ENCODE results near the gene VIM. TPM values are rescaled to one million over a fixed set of nuclear protein-coding genes. Genes with fewer than 3 reads are reported as not detected.

VIM gene
- polyA plus RNA-seq, 1 experiment, result 4,378 TPM

DNA sequence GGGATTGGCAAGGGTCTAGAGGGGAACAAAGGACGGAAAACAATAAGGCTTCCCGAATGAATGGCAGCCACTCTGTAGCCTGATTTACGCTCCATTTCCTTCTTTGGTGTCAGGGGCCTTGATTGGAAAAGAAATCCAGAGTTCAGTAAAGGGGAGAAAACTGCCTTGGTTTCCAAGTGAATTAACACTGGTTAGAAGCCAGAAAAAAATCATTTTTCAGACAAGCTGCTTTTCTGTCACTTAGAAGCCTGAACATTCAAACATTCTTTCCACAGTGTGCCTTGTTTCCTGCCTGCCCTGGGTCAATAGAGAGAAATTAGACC is 26.3 kb upstream of the VIM start:
- ChIA-PET CTCF (interaction anchor here (1.0 to 1.4 kb wide), 2 partner anchors 14 to 349 kb away, joined by 3 to 4 read pairs; no protein-coding TSS in a partner anchor), POLR2A (interaction anchor here (0.9 to 2.5 kb wide), 13 partner anchors 9 to 236 kb away, joined by 3 to 54 read pairs (median 5); partner anchors contain the start of gene VIM)
- no peak for DNase-seq (ENCODE audit: low read depth, low spot score)
- no peaks in the 10 kb centered on the region for H3K27me3 ChIP-seq (ENCODE audit: control insufficient read depth, insufficient read depth, low read length)
- H3K27ac ChIP-seq (ENCODE audit: low read depth, low read length), result peak overlapping the region; percentile 94
- peak overlapping the region; percentile 75 for H3K4me3 ChIP-seq (ENCODE audit: low read depth, low read length)
- TF ChIP-seq, protein P1, sequence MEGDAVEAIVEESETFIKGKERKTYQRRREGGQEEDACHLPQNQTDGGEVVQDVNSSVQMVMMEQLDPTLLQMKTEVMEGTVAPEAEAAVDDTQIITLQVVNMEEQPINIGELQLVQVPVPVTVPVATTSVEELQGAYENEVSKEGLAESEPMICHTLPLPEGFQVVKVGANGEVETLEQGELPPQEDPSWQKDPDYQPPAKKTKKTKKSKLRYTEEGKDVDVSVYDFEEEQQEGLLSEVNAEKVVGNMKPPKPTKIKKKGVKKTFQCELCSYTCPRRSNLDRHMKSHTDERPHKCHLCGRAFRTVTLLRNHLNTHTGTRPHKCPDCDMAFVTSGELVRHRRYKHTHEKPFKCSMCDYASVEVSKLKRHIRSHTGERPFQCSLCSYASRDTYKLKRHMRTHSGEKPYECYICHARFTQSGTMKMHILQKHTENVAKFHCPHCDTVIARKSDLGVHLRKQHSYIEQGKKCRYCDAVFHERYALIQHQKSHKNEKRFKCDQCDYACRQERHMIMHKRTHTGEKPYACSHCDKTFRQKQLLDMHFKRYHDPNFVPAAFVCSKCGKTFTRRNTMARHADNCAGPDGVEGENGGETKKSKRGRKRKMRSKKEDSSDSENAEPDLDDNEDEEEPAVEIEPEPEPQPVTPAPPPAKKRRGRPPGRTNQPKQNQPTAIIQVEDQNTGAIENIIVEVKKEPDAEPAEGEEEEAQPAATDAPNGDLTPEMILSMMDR (IDR thresholded peaks at IDR 0.05; ENCODE audit: low read depth, low read length), result no peak
- peaks cover 4% of the 10 kb centered on the region; the same call in 1 of the 2 replicates for H3K9me3 ChIP-seq (ENCODE audit: control insufficient read depth, insufficient read depth, low read length)

DNA sequence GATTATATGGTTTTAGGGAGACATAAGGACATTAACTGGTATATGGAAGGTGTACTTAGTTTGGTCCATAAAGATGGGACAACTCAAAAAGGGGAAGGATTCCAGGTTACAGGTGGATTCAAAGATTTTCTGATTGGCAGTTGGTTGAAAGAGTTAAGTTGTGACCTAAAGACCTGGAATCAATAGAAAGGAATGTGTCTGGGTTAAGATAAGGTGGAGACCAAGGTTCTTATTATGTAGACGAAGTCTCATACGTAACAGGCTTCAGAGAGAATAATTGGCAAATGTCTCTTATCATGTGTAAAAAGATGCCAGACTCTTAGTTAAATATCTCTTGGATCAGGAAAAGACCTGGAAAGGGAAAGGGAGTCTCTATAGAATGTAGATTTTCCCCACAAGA is 25.5 kb upstream of the VIM start:
- TF ChIP-seq, protein P1 (IDR thresholded peaks at IDR 0.05; ENCODE audit: low read depth, low read length), result no peak
- no peaks in the 10 kb centered on the region for H3K27me3 ChIP-seq (ENCODE audit: control insufficient read depth, insufficient read depth, low read length)
- no peak overlapping the region for H3K4me3 ChIP-seq (ENCODE audit: low read depth, low read length)
- peaks cover 4% of the 10 kb centered on the region; the same call in 1 of the 2 replicates for H3K9me3 ChIP-seq (ENCODE audit: control insufficient read depth, insufficient read depth, low read length)
- CTCF ChIA-PET, result no interaction called here
- H3K27ac ChIP-seq (ENCODE audit: low read depth, low read length), result no peak overlapping the region
- DNase-seq (ENCODE audit: low read depth, low spot score), result no peak
- POLR2A ChIA-PET, result no interaction called here

DNA sequence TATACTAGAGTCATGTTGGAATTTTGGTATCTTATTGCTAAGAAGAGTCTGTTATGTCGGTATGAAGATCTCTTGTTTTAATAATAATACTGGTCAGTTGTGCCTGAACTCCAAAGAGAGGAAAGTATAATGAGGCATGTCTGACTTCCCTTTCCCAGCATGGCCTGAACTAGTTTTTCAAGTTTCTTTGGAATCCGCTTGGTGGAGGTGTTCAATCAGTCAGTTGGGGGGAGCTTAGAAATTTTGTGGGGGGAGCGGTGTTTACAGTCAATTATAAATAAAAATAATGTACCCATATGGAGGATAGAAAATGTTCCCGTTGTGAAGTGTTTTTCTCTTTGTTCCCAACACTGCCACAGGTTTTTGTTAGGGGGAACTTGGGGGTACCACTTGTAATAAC is 25.0 kb upstream of the VIM start:
- no peak overlapping the region for H3K4me3 ChIP-seq (ENCODE audit: low read depth, low read length)
- H3K27ac ChIP-seq (ENCODE audit: low read depth, low read length), result no peak overlapping the region
- no peak for DNase-seq (ENCODE audit: low read depth, low spot score)
- TF ChIP-seq, protein P1 (IDR thresholded peaks at IDR 0.05; ENCODE audit: low read depth, low read length), result no peak
- H3K27me3 ChIP-seq (ENCODE audit: control insufficient read depth, insufficient read depth, low read length), result no peaks in the 10 kb centered on the region
- ChIA-PET POLR2A (no interaction called here), CTCF (no interaction called here)
- H3K9me3 ChIP-seq (ENCODE audit: control insufficient read depth, insufficient read depth, low read length), result no peaks in the 10 kb centered on the region

DNA sequence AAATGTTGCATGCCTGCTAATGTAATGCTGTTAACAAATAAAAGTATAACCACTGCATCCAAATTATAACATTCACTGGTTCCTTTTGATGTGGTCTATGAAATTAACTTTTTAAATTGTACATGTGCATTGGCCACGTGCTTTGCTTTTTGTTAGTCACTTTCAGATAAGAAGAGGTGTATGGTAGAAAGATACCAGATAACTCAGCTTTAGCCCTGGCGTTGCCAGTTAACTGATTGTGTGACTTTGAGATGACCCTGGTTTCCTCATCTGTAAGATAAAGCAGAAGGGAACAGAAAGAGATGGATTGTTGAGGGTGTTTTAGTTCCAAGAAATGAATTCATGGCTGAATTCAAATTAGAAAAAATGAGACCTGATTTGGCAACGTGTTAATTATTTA is 24.6 kb upstream of the VIM start:
- H3K27ac ChIP-seq (ENCODE audit: low read depth, low read length), result no peak overlapping the region
- no peak overlapping the region for H3K4me3 ChIP-seq (ENCODE audit: low read depth, low read length)
- TF ChIP-seq, protein P1 (IDR thresholded peaks at IDR 0.05; ENCODE audit: low read depth, low read length), result no peak
- DNase-seq (ENCODE audit: low read depth, low spot score), result no peak
- H3K27me3 ChIP-seq (ENCODE audit: control insufficient read depth, insufficient read depth, low read length), result no peaks in the 10 kb centered on the region
- CTCF ChIA-PET, result no interaction called here
- POLR2A ChIA-PET, result no interaction called here
- H3K9me3 ChIP-seq (ENCODE audit: control insufficient read depth, insufficient read depth, low read length), result no peaks in the 10 kb centered on the region

DNA sequence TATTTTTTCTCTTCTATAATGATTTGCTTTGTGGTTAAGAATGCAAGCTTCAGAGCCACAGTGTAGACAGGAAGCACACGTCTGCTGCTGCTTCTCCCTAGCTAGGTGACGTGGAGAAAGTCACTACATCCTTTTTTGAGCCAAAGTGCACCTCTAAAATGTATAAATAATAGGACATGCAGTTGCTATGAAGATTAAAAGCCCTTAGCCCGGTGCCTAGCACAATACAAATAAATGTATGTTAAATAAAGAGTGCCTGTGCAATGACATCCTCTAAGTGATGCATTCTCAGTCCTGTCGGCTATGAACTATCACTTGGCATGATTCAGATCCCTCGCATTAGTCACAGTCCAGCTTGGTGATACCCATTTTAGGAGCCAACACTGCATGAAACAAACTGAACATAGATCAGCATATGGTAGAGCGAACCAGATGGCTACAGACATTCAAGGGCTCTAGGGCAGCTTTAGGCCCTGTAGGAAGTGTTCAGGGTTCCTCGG is 21.8 kb upstream of the VIM start:
- POLR2A ChIA-PET, result interaction anchor here (1.0 to 1.7 kb wide), 4 partner anchors 10 to 32 kb away, joined by 3 to 11 read pairs (median 4); partner anchors contain the start of gene VIM
- Histone ChIP-seq H3K27me3 (ENCODE audit: control insufficient read depth, insufficient read depth, low read length) (no peaks in the 10 kb centered on the region), H3K9me3 (ENCODE audit: control insufficient read depth, insufficient read depth, low read length) (no peaks in the 10 kb centered on the region), H3K4me3 (ENCODE audit: low read depth, low read length) (no peak overlapping the region), H3K27ac (ENCODE audit: low read depth, low read length) (no peak overlapping the region)
- DNase-seq (ENCODE audit: low read depth, low spot score), result no peak
- CTCF ChIA-PET, result no interaction called here
- TF ChIP-seq, protein P1 (IDR thresholded peaks at IDR 0.05; ENCODE audit: low read depth, low read length), result no peak
